CD4-positive, alpha-beta T cell treated with Interleukin-12 subunit alpha and Interleukin-12 subunit beta, for 1 hour (primary cell): ENCODE data around the gene KRTAP10-5.

Source experiments
- DNase-seq: peaks from one replicate; pipeline ENCODE4 v3.0.0-alpha.2; 2020

KRTAP10-5 gene

DNA sequence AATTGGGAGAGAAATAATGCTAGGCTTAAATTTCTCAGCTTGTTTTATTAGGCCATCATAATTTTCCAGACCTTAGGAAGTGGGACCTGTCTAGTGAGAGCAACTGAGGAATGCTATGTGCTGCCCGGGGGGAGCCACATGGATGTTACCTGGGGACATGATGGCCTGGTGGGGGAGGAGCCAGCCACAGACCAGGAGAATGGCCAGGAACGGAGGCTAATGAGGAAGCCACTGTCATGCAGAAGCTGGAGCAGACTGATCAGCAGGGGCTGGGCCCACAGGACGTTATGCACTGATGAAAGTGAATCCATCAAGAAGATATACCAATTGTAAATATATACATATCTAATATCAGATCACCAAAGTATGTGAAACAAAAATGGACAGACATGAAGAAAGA is 35.8 kb downstream of the KRTAP10-5 start:
- no peak for DNase-seq

DNA sequence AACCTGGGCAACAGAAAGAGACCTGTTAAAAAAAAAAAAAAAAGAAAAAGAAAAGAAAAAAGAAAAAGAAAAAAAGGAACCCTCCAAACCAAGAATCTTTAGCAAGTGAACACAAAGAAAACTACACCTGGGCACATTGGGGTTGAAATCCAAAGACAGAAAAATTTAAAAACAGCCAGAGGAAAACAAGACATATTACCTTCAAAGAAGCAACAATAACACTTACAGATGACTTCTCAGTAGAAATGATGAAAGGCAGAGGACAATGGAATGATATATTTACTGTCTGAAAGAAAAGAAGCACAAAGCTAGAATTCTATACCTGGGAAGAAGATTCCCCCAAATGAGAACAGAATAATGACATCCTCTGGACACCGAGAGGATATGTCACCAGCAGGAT is 37.7 kb downstream of the KRTAP10-5 start:
- no peak for DNase-seq

GRCh38 chr21:44540741-44541288 is 39.6 kb downstream of the KRTAP10-5 start:
- DNase-seq: no peak

- no peak for DNase-seq
Observed at GRCh38 chr21:44539991-44540666, 40.3 kb downstream of the KRTAP10-5 start, which contains the start of gene KRTAP10-1. TSS of gene KRTAP10-1 (minus strand) at chr21:44540195. CDS start at chr21:44540150, 45 bp downstream.

GRCh38 chr21:44539046-44539445 is 41.4 kb downstream of the KRTAP10-5 start:
- DNase-seq: no peak

DNA sequence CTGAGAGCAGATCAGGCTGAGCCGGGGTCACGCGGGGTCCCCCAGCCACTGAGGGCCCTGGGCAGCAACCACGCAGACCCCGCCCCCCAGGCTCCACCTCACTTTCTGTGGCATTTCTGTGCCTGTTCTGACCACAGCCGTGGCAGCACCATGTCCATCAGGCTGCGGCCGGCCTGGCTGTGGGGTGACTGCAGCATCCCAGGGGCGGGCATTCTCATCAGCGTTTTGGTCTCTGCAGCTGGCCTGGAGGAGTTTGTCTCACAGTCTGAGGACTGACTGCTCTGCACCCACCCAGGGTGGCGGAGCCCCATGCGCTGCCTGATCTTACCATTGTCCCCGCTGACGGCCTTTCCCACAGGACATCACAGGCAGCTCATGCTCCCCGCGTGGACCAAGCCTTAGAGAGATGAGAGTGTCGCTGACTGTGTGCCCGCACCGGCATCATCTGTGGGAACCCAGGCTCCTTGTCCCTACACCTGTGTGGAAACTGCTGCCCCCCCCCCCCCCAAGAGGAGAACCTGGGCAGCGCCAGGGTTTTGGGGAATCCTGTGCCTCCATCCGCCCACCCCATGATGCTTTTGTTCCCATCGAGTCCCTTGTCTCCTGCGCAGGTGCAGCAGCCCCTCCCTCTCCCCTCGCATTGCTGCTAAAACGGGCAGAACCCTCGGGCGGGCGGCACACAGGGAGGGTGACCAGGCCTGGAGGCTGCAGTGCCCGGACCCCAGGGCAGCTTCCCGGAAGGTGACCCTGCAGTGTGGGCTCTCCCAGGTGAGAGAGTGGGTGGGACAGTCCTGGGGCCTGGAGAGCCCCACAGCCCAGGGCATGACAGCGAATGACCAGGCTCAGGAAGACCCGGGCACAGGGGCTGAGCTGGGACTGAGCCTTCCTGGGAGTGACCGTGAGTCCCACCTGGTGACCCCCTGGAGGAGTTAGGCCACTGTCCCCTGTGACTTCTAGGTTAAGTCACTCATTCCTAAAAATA is 42.2 kb downstream of the KRTAP10-5 start:
- DNase-seq: no peak

DNA sequence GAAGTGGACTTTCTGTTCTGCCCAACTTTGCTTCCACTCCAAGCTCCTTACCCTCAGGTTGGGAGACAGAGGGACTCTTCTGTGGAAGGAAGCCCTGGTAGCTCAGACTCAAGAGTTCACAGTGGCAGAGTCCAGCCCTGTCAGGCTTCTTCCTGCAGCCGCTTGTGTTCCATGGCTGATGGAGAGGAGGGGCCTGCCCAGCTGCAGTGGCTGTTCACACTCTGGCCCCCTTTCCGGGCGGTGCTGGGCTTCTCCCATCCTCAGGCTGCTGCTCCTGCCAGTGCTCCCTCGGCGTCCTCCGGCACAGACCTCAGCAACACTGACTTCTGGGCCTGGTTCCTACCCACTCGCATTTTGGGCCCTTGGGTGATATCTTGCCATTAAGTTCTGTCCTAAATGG is 44.4 kb downstream of the KRTAP10-5 start:
- no peak for DNase-seq

- no peak for DNase-seq
Observed at GRCh38 chr21:44534688-44535087, 45.7 kb downstream of the KRTAP10-5 start.

DNA sequence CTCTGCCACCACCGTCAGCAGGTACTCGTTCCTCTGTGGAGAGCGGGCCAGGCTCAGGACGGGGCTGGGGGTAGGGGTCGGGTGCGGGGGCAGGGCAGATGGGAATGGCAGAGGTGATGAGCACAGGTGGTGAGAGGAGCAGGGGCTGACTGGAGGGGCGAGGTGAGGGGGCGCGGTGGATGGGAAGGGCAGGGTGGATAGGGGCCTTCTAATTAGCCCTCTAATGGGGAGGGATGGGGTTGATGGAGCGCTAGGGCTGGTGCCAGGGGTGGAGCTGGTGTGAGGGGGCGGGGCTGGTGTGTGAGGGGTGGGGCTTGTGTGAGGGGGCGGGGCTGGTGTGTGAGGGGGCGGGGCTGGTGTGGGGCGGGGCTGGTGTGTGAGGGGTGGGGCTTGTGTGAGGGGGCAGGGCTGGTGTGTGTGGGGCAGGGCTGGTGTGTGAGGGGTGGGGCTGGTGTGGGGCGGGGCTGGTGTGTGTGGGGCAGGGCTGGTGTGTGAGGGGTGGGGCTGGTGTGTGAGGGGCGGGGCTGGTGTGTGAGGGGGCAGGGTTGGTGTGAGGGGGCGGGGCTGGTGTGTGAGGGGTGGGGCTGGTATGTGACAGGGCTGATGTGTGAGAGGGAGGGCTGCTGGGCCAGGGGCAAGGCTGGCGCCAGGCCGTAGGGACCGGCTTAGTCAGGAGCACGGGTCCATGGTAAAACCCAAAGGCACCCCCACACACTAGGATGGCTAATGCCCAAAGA is 46.3 kb downstream of the KRTAP10-5 start:
- no peak for DNase-seq

DNA sequence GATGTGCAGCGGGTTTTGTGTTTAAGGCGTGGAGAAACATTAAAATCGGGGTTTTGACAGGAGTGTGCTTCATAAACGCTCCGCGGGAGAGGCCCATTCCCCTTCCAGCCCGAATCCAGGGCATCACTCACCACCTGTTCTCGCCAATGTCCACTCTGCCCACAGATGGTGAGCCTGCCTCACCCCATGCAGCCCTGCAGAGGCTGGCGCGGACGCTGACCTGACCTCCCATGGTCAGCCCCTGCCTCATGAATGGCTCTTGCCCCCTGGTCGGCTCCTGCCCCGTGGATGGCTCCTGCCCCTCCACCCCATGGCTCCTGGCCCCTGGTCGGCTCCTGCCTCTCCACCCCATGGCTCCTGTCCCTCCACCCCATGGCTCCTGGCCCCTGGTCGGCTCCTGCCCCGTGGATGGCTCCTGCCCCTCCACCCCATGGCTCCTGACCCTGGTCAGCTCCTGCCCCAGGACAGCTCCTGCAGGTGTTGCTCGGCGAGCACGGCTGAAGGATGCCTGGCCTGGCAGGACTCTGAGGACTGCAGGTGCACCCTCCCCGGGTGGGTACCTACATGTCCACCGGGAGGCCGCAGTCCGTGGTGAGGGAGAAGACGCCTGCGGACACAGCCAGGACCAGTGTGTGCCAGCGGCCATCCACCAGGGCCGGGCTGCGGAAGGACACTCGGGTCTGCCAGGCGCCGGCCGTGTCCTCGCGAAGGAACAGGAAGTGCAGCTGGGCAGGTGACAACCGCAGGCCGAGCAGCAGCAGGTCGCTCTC is 47.1 kb downstream of the KRTAP10-5 start:
- no peak for DNase-seq

DNA sequence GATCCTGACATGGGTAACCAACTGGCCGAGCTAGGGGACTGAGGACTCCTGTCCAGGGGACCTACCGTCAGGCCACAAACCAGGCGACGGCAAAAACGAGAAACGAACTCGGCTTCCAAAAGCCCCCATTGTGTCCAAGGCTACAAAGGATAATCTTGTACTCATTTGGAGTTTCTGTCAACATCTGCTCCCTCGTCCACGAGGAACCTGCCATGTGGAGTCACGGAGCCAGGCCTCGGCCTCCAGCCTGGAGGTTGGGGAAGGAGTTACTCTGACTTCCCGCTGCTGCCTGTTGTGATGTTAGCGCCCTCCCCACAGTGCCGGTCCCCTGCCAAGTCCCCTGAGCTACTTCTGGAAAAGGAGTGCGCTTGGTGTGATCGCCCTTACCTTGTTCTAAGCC is 47.7 kb downstream of the KRTAP10-5 start:
- DNase-seq: no peak

DNA sequence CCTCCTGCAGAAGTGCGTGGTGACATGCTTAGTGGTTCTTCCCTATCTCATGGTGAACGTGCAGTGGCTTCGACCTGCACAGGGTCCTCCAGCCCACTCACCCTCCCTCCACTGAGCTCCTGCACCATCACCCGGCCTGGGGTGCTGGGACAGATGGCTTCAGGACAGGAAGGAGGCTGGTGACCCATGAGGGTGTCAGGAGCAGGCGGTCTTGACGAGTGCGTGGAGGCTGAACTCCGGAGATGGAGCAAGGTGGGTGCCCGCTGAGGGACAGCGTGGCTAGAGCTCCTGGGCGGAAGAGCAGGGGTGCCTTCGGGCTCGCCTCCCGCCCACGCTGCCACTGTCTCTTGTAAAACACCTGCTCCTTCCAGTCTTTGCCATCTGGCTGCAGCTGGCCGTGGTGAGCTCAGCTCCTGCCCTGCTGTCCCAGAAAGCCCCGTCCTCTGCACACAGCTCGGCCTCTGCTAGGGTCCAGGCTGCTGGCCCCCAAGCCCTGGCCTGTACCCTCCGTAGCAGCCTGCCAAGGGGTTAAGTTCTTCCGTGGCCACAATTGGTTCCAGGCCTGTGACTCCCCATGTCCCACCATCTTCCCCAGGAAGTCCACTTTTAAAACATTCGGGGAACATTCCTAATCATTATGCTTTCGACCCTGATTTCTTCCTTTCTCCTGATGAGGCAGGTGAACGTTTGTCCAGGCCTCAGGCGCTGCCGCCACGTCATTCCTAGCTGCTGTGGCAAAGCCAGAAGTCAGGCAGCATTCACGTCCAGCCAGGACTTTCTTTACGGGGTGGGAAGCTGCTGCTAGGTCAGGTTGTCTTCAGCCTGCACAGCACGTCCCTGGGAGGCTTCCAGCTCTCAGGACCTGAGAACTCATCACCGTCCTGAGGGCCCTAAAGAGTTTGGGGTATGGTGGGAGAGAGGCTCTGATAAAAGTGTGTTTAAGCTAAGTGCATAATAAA is 48.5 kb downstream of the KRTAP10-5 start:
- DNase-seq: no peak

GRCh38 chr21:44530903-44531605 is 49.4 kb downstream of the KRTAP10-5 start:
- no peak for DNase-seq

DNA sequence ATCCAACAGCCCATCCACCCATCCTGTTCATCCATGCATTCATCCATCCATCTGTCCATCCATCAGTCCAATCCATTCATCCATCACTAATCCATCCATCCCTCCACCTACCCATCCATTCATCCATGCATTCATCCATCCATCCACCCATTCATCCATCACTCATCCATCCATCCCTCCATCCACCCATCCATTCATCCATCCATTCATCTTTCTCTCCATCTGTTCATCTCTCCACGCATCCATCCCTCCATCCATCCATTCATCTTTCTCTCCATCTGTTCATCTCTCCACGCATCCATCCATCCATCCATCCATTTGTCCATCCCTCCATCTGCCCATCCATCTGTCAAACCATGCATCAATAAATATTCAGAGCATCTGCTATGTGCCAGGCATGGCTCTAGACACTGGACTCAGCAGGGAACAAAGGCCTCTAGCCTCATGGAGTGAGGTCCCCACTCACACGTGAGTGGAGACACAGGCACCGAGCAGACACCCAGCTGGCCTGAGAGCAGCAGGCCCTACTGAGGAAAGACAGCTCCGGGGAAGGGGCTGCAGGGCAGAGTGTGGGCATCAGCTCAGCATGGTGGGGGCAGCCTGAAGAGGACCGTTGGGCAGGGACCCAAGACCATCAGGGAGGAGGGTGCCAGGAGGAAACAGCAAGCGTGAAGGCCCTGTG is 50.0 kb downstream of the KRTAP10-5 start:
- DNase-seq: no peak

- DNase-seq: no peak
Observed at GRCh38 chr21:44529503-44530125, 50.8 kb downstream of the KRTAP10-5 start.
